HG03097 (cell line): Measurements from ENCODE around the gene PLCL1.

Experiments used
- ATAC-seq: cut with Tn5 transposase; IDR thresholded peaks from one replicate; pipeline ENCODE4 v1.9.1; 2021; ENCODE audit not compliant: unreplicated experiment, low FRiP score

The PLCL1 gene

GRCh38 chr2:197944416-197945096, 140.2 kb downstream of the PLCL1 start:
- no peak for ATAC-seq

GRCh38 chr2:197946562-197946961, 142.2 kb downstream of the PLCL1 start:
- no peak for ATAC-seq

- ATAC-seq = no peak
These were observed 142.9 kb downstream of the PLCL1 start for GRCh38 chr2:197947219-197947757.

- no peak for ATAC-seq
These were observed 144.8 kb downstream of the PLCL1 start for GRCh38 chr2:197949224-197949623.

- ATAC-seq = no peak
These were observed 145.6 kb downstream of the PLCL1 start for GRCh38 chr2:197950006-197950405.

GRCh38 chr2:197950724-197951123, 146.3 kb downstream of the PLCL1 start:
- ATAC-seq = no peak

GRCh38 chr2:197952540-197953202, 148.3 kb downstream of the PLCL1 start:
- no peak for ATAC-seq

- ATAC-seq = no peak
These were observed 149.9 kb downstream of the PLCL1 start for GRCh38 chr2:197954328-197954727.

- ATAC-seq = no peak
These were observed 154.3 kb downstream of the PLCL1 start for GRCh38 chr2:197958592-197959150.

- no peak for ATAC-seq
These were observed 155.0 kb downstream of the PLCL1 start for GRCh38 chr2:197959383-197959782.

- ATAC-seq = no peak
These were observed 156.4 kb downstream of the PLCL1 start for GRCh38 chr2:197960786-197961185.

GRCh38 chr2:197964720-197965119, 160.3 kb downstream of the PLCL1 start:
- ATAC-seq = no peak

GRCh38 chr2:197965756-197966155, 161.4 kb downstream of the PLCL1 start:
- no peak for ATAC-seq

- ATAC-seq = no peak
These were observed 165.0 kb downstream of the PLCL1 start for GRCh38 chr2:197969391-197969893.

- ATAC-seq = no peak
These were observed 167.7 kb downstream of the PLCL1 start for GRCh38 chr2:197972061-197972460.

- no peak for ATAC-seq
These were observed 168.2 kb downstream of the PLCL1 start for GRCh38 chr2:197972587-197972986.

- no peak for ATAC-seq
These were observed 169.4 kb downstream of the PLCL1 start for GRCh38 chr2:197973772-197974171.

- ATAC-seq = no peak
These were observed 171.6 kb downstream of the PLCL1 start for GRCh38 chr2:197975931-197976519.

GRCh38 chr2:197978971-197979370, 174.6 kb downstream of the PLCL1 start:
- no peak for ATAC-seq

- ATAC-seq = no peak
These were observed 178.2 kb downstream of the PLCL1 start for GRCh38 chr2:197982565-197982964.

- ATAC-seq = no peak
These were observed 180.7 kb downstream of the PLCL1 start for GRCh38 chr2:197985029-197985638.
